ENCODE measurements around the gene AKT1. TPM values are rescaled to one million over a fixed set of nuclear protein-coding genes. Genes with fewer than 3 reads are reported as not detected.

AKT1 gene
- total RNA-seq, 1 experiment from 2014 or later, result 118 TPM

- H3K4me1 Mint-ChIP-seq (ENCODE audit: low read depth, unreplicated experiment), result peaks cover 36% of the 10 kb centered on the region
- no peaks in the 10 kb centered on the region for H3K9me3 Mint-ChIP-seq (ENCODE audit: low read depth, unreplicated experiment)
- H3K4me3 Mint-ChIP-seq (ENCODE audit: low read depth, unreplicated experiment), result peak overlapping the region; percentile 81
- CTCF ChIA-PET, result interaction anchor here (1.8 kb wide), 1 partner anchor 26 kb away, joined by 6 read pairs; no protein-coding TSS in a partner anchor
- peak; percentile 32 for DNase-seq
- H3K27me3 Mint-ChIP-seq (ENCODE audit: unreplicated experiment), result no peaks in the 10 kb centered on the region
- peak overlapping the region; percentile 35 for H3K27ac Mint-ChIP-seq (ENCODE audit: unreplicated experiment)
- TF ChIP-seq CTCF (IDR thresholded peaks at IDR 0.05; ENCODE audit: unreplicated experiment), result no peak
- H3K36me3 Mint-ChIP-seq (ENCODE audit: insufficient read depth, unreplicated experiment), result peaks cover 30% of the 10 kb centered on the region
- intact Hi-C loops (cut with micrococcal nuclease; ENCODE audit: unreplicated experiment), result no loop called here
- no TSS peak for BruUV-seq (replicated peaks)
Measured at GRCh38 chr14:104794631-104794992, 936 bp downstream of the AKT1 start.

GRCh38 chr14:104794099-104794498 lies 1.4 kb downstream of the AKT1 start:
- H3K36me3 Mint-ChIP-seq (ENCODE audit: insufficient read depth, unreplicated experiment), result peaks cover 30% of the 10 kb centered on the region
- DNase-seq, result peak; percentile 79
- H3K9me3 Mint-ChIP-seq (ENCODE audit: low read depth, unreplicated experiment), result no peaks in the 10 kb centered on the region
- intact Hi-C loops (cut with micrococcal nuclease; ENCODE audit: unreplicated experiment), result no loop called here
- CTCF ChIA-PET, result interaction anchor here (1.8 kb wide), 1 partner anchor 26 kb away, joined by 6 read pairs; no protein-coding TSS in a partner anchor
- BruUV-seq (replicated peaks), result TSS peak; percentile 66
- peak overlapping the region; percentile 35 for H3K27ac Mint-ChIP-seq (ENCODE audit: unreplicated experiment)
- H3K4me3 Mint-ChIP-seq (ENCODE audit: low read depth, unreplicated experiment), result peak overlapping the region; percentile 81
- no peak for TF ChIP-seq CTCF (IDR thresholded peaks at IDR 0.05; ENCODE audit: unreplicated experiment)
- no peaks in the 10 kb centered on the region for H3K27me3 Mint-ChIP-seq (ENCODE audit: unreplicated experiment)
- H3K4me1 Mint-ChIP-seq (ENCODE audit: low read depth, unreplicated experiment), result peaks cover 31% of the 10 kb centered on the region

GRCh38 chr14:104793703-104793959 lies 1.9 kb downstream of the AKT1 start:
- no peak for DNase-seq
- no TSS peak for BruUV-seq (replicated peaks)
- peaks cover 30% of the 10 kb centered on the region for H3K36me3 Mint-ChIP-seq (ENCODE audit: insufficient read depth, unreplicated experiment)
- CTCF ChIA-PET, result interaction anchor here (1.8 kb wide), 1 partner anchor 25 kb away, joined by 6 read pairs; no protein-coding TSS in a partner anchor
- H3K27ac Mint-ChIP-seq (ENCODE audit: unreplicated experiment), result peak overlapping the region; percentile 35
- H3K9me3 Mint-ChIP-seq (ENCODE audit: low read depth, unreplicated experiment), result no peaks in the 10 kb centered on the region
- H3K4me3 Mint-ChIP-seq (ENCODE audit: low read depth, unreplicated experiment), result peak overlapping the region; percentile 81
- intact Hi-C loops (cut with micrococcal nuclease; ENCODE audit: unreplicated experiment), result no loop called here
- no peak for TF ChIP-seq CTCF (IDR thresholded peaks at IDR 0.05; ENCODE audit: unreplicated experiment)
- H3K27me3 Mint-ChIP-seq (ENCODE audit: unreplicated experiment), result no peaks in the 10 kb centered on the region
- H3K4me1 Mint-ChIP-seq (ENCODE audit: low read depth, unreplicated experiment), result peaks cover 26% of the 10 kb centered on the region

- CTCF ChIA-PET, result interaction anchor here (1.8 kb wide), 1 partner anchor 25 kb away, joined by 6 read pairs; no protein-coding TSS in a partner anchor
- BruUV-seq (replicated peaks), result no TSS peak
- intact Hi-C loops (cut with micrococcal nuclease; ENCODE audit: unreplicated experiment), result no loop called here
- no peaks in the 10 kb centered on the region for H3K27me3 Mint-ChIP-seq (ENCODE audit: unreplicated experiment)
- no peak for DNase-seq
- no peaks in the 10 kb centered on the region for H3K9me3 Mint-ChIP-seq (ENCODE audit: low read depth, unreplicated experiment)
- peak overlapping the region; percentile 35 for H3K27ac Mint-ChIP-seq (ENCODE audit: unreplicated experiment)
- peaks cover 30% of the 10 kb centered on the region for H3K36me3 Mint-ChIP-seq (ENCODE audit: insufficient read depth, unreplicated experiment)
- peak overlapping the region; percentile 81 for H3K4me3 Mint-ChIP-seq (ENCODE audit: low read depth, unreplicated experiment)
- peaks cover 23% of the 10 kb centered on the region for H3K4me1 Mint-ChIP-seq (ENCODE audit: low read depth, unreplicated experiment)
- TF ChIP-seq CTCF (IDR thresholded peaks at IDR 0.05; ENCODE audit: unreplicated experiment), result no peak
Measured at GRCh38 chr14:104792945-104793702, 2.4 kb downstream of the AKT1 start.
